K562 (cell line): Measurements from ENCODE around the gene ATG13. TPM values are rescaled to one million over a fixed set of nuclear protein-coding genes. Genes with fewer than 3 reads are reported as not detected.

Source experiments
- ATAC-seq: fragments of 200-7000 bp; cut with Tn5 transposase; 3 replicates; pipeline ENCODE4 v1.9.1; 2020; ENCODE audit warnings: moderate library complexity
- BruUV-seq: library from RNA; stranded (reverse); fragments of 400-500 nt; replicated peaks from 2 replicates; lab custom pipeline; 2021; lab: Mats Ljungman, UMichigan
- CTCF ChIA-PET: fragments of 300-600 bp; formaldehyde crosslinking; extraction: SDS; loops from one replicate; lab custom pipeline; 2021; ENCODE audit warnings: low intra/inter-chr PET ratio; lab: Yijun Ruan, JAX
- POLR2A ChIA-PET: fragments of 300-600, 350-650 bp; sonication (Branson Sonifier 250); formaldehyde crosslinking; extraction: SDS; loops from one replicate; lab custom pipeline; 2021; ENCODE audit warnings: antibody characterized with exemption, inconsistent platforms; lab: Yijun Ruan, JAX
- DNase-seq, 4 experiments: peaks; one replicate each; pipeline versions ENCODE4 v3.0.0 to v3.0.0-alpha.2; 2011 to 2018; ENCODE audit warnings: low spot score in 3 of 4, mixed read lengths in 3 of 4; ENCODE audit errors: extremely low read depth in 1 of 4
- FAIRE-seq: peaks from 2 replicates; lab custom pipeline; 2011; peaks lifted over from hg19 to GRCh38; lab: Jason Lieb, UNC
- H2AFZ ChIP-seq: 2 replicates; pipeline ENCODE4 v1.6.0; 2011; ENCODE audit warnings: low read depth, low read length, control low read depth, inconsistent platforms
- H3K27ac ChIP-seq: fragments of 200-600 bp; 3 replicates; pipeline ENCODE4 v1.8.0; 2011; ENCODE audit warnings: low read depth, mild to moderate bottlenecking, control low read depth, inconsistent platforms, low read length, moderate library complexity, mixed read lengths; ENCODE audit errors: extremely low read depth
- H3K27me3 ChIP-seq, 2 experiments: fragments of 300-600 bp in 1 of 2; 2 replicates in 1 of 2; 3 replicates in 1 of 2; pipeline versions ENCODE4 v1.6.0 to v1.8.0; 2011; ENCODE audit warnings: inconsistent platforms in 2 of 2, low read length in 2 of 2, mild to moderate bottlenecking in 1 of 2, mixed read lengths in 1 of 2, moderate library complexity in 1 of 2; ENCODE audit not compliant: control insufficient read depth in 2 of 2, insufficient read depth in 2 of 2
- H3K36me3 ChIP-seq: fragments of 300-600 bp; 3 replicates; pipeline ENCODE4 v1.8.0; 2011; ENCODE audit warnings: mild to moderate bottlenecking, low read length, inconsistent platforms; ENCODE audit not compliant: control insufficient read depth, insufficient read depth
- H3K4me1 ChIP-seq, 2 experiments: fragments of 200-600 bp in 1 of 2; replicated peaks in 1 of 2; 2 replicates in 1 of 2; 3 replicates in 1 of 2; pipeline versions ENCODE4 v1.5.1 to v1.8.0; 2011; ENCODE audit warnings: inconsistent platforms in 2 of 2, low read length in 2 of 2, mild to moderate bottlenecking in 1 of 2, mixed read lengths in 1 of 2, moderate library complexity in 1 of 2; ENCODE audit not compliant: control insufficient read depth in 2 of 2, insufficient read depth in 2 of 2
- H3K4me2 ChIP-seq: 2 replicates; pipeline ENCODE4 v1.6.1; 2011; ENCODE audit warnings: low read length, control low read depth, inconsistent platforms, mixed read lengths; ENCODE audit not compliant: insufficient read depth
- H3K4me3 ChIP-seq: fragments of 200-600 bp; sonication (generic), shearing (Covaris generic); 2 replicates; pipeline ENCODE4 v1.5.1; 2016; ENCODE audit warnings: control low read depth, inconsistent platforms
- H3K79me2 ChIP-seq: fragments of 200-600 bp; 3 replicates; pipeline ENCODE4 v1.8.0; 2011; ENCODE audit warnings: low read length, inconsistent platforms; ENCODE audit not compliant: control insufficient read depth, insufficient read depth
- H3K9ac ChIP-seq, 2 experiments: 2 replicates each; pipeline versions ENCODE4 v1.6.0 to v1.6.1; 2011; ENCODE audit warnings: low read depth in 2 of 2, low read length in 2 of 2, control low read depth in 1 of 2, inconsistent platforms in 1 of 2, mild to moderate bottlenecking in 1 of 2, mixed read lengths in 1 of 2; ENCODE audit not compliant: insufficient read depth in 1 of 2
- H3K9me1 ChIP-seq: one replicate; pipeline ENCODE4 v1.6.0; 2011; ENCODE audit warnings: inconsistent platforms, mild to moderate bottlenecking, low read length, moderate library complexity; ENCODE audit not compliant: control insufficient read depth, insufficient read depth
- H3K9me3 ChIP-seq: replicated peaks from 2 replicates; pipeline ENCODE4 v1.5.1; 2011; ENCODE audit warnings: low read depth, low read length, inconsistent platforms; ENCODE audit not compliant: control insufficient read depth, insufficient read depth
- H4K20me1 ChIP-seq: replicated peaks from 2 replicates; pipeline ENCODE4 v1.6.1; 2011; ENCODE audit warnings: low read length, inconsistent platforms, mixed read lengths; ENCODE audit not compliant: control insufficient read depth, insufficient read depth
- ILF3 ChIP-seq: fragments of 450-650 bp; IDR thresholded peaks from 2 replicates; pipeline ENCODE4 v1.6.1; 2018; ENCODE audit warnings: antibody characterized with exemption, mild to moderate bottlenecking, moderate library complexity, borderline replicate concordance
- MCM2 ChIP-seq: fragments of 450-650 bp; IDR thresholded peaks from 2 replicates; pipeline ENCODE4 v1.6.1; 2017; ENCODE audit warnings: low read depth, mild to moderate bottlenecking
- MED1 ChIP-seq: sonication (generic); formaldehyde crosslinking; IDR thresholded peaks from 2 replicates; pipeline ENCODE4 v1.8.1; 2023; ENCODE audit warnings: missing genetic modification reagents, borderline replicate concordance
- MEF2A ChIP-seq: IDR thresholded peaks from 2 replicates; pipeline ENCODE4 v1.6.1; 2011; ENCODE audit warnings: low read depth, mild to moderate bottlenecking, low read length, moderate library complexity; ENCODE audit not compliant: control insufficient read depth
- SMARCE1 ChIP-seq: fragments of 450-650 bp; IDR thresholded peaks from 2 replicates; pipeline ENCODE4 v1.7.1; 2016; ENCODE audit warnings: mild to moderate bottlenecking
- SREBF1 ChIP-seq: fragments of 150-350 bp; IDR thresholded peaks from 2 replicates; pipeline ENCODE4 v1.6.1; 2014; ENCODE audit warnings: antibody characterized with exemption, low read depth, low read length, borderline replicate concordance
- STAT6 ChIP-seq: sonication (generic); formaldehyde crosslinking; IDR thresholded peaks from 2 replicates; pipeline ENCODE4 v1.8.1; 2023; ENCODE audit warnings: mild to moderate bottlenecking, missing genetic modification reagents
- TAF7 ChIP-seq: fragments of 450-650 bp; IDR thresholded peaks from 2 replicates; pipeline ENCODE4 v1.6.1; 2016; ENCODE audit warnings: missing genetic modification characterization, missing compliant biosample characterization
- ZBTB1 ChIP-seq: sonication (generic); formaldehyde crosslinking; IDR thresholded peaks from 2 replicates; pipeline ENCODE4 v1.8.1; 2023; ENCODE audit warnings: missing genetic modification reagents, low read depth, mild to moderate bottlenecking, borderline replicate concordance
- ZNF407 ChIP-seq: fragments of 450-650 bp; IDR thresholded peaks from 2 replicates; pipeline ENCODE4 v1.6.1; 2016; ENCODE audit warnings: low read depth
- ZNF507 ChIP-seq: conservative IDR thresholded peaks from 2 replicates; pipeline ENCODE4 v1.6.1; 2017; ENCODE audit warnings: missing genetic modification characterization, missing compliant biosample characterization
- ZNF551 ChIP-seq: fragments of 250-450 bp; sonication (Bioruptor Pico); IDR thresholded peaks from 2 replicates; pipeline ENCODE4 v1.5.0; 2021; ENCODE audit warnings: mild to moderate bottlenecking, moderate library complexity
- WGBS: fragments of 100-300 bp; shearing (Covaris generic); methylation state at CpG from one replicate; pipeline ENCODE4 v1.1.6; 2016; ENCODE audit warnings: low coverage, mixed read lengths; ENCODE audit not compliant: insufficient coverage; ENCODE audit errors: missing lambda C conversion rate; 5-methylcytosine and 5-hydroxymethylcytosine counted together
- in situ Hi-C: fragments of 300-500 bp; cut with MboI; formaldehyde crosslinking; loops from 4 replicates; pipeline ENCODE4 v1.15.0; 2018; ENCODE audit warnings: inconsistent platforms, mixed read lengths
- intact Hi-C: fragments of 100-400 bp; cut with micrococcal nuclease; formaldehyde crosslinking; loops from 2 replicates; pipeline ENCODE4 v1.14.2; 2022
- polyA plus RNA-seq, 8 experiments: library from polyadenylated mRNA; depleted of rRNA in 4 of 8; stranded (reverse) in 5 of 8; unstranded in 3 of 8; fragments of >200 nt; fragmentation: Nextera tagmentation in 2 of 8; fragmentation: Illumina TruSeq in 1 of 8; extraction: Ambion mirVana in 2 of 8; extraction: Trizol in 1 of 8; gene quantifications; 2 replicates each; pipeline versions ENCODE4 v1.2.1 to v1.2.3, GENCODE V29; 2011 to 2014; ENCODE audit warnings: inconsistent platforms in 1 of 8, missing spikeins in 1 of 8
- total RNA-seq, 7 experiments: library from RNA; depleted of rRNA in 6 of 7; stranded (reverse); fragments of >200 nt in 6 of 7; fragmentation: Illumina TruSeq in 2 of 7; extraction: Trizol in 2 of 7; gene quantifications; 2 replicates each; pipeline versions ENCODE4 v1.2.1 to v1.2.3, GENCODE V29; 2011 to 2021; ENCODE audit warnings: low replicate concordance in 1 of 7

The ATG13 gene
- total and polyA plus RNA-seq, 9 of the 15 experiments (the other 6 are each of a cell fraction or from before 2014, with no cell fraction given), result 13.1 to 61.5 (median 36.5) TPM

GRCh38 chr11:46697723-46698122, 80.4 kb downstream of the ATG13 start:
- CTCF ChIA-PET, result no interaction called here
- TF ChIP-seq MCM2, result no peak
- no peak for TF ChIP-seq ZBTB1 (CRISPR knock-in tag)
- TF ChIP-seq ILF3, result no peak
- TF ChIP-seq MED1 (CRISPR knock-in tag), result no peak
- no peak for TF ChIP-seq ZNF507
- TF ChIP-seq STAT6 (CRISPR knock-in tag), result no peak
- TF ChIP-seq SMARCE1, result no peak
- TF ChIP-seq ZNF407, result no peak
- TF ChIP-seq TAF7 (tag), result no peak
- no peak for TF ChIP-seq MEF2A
- TF ChIP-seq ZNF551 (CRISPR knock-in tag), result no peak
- TF ChIP-seq SREBF1, result no peak

More at GRCh38 chr11:46697723-46698122, 80.4 kb downstream of the ATG13 start:
- ATAC-seq (no peak), DNase-seq (no peak), FAIRE-seq (no peak)
- intact Hi-C loops, result no loop called here
- H3K36me3 ChIP-seq, result peaks cover 38% of the 10 kb centered on the region
- POLR2A ChIA-PET, result interaction anchor here (0.8 to 1.8 kb wide), 3 partner anchors 11 to 111 kb away, joined by 3 to 4 read pairs (median 4); no protein-coding TSS in a partner anchor
- no peak overlapping the region for H3K27ac ChIP-seq
- H3K79me2 ChIP-seq, result peaks cover 42% of the 10 kb centered on the region
- H3K4me3 ChIP-seq, result no peak overlapping the region
- no peak overlapping the region for H3K4me2 ChIP-seq
- no peaks in the 10 kb centered on the region for H4K20me1 ChIP-seq
- no TSS peak for BruUV-seq
- WGBS, result 39% methylated on average over 2 of the region's 2 CpGs
- in situ Hi-C loops, result no loop called here
- no peaks in the 10 kb centered on the region for H3K9me3 ChIP-seq
- H3K4me1 ChIP-seq, result peaks cover 24 to 37% of the 10 kb centered on the region in 2 experiments
- H3K9me1 ChIP-seq, result no peaks in the 10 kb centered on the region
- H3K27me3 ChIP-seq, result no peaks in the 10 kb centered on the region
- no peak overlapping the region for H2AFZ ChIP-seq
- peak overlapping the region in 1 of 2 experiments; percentile 80; a peak in 1 of 4 replicates for H3K9ac ChIP-seq
